Left lobe of liver (tissue), 2 donors: Measurements from ENCODE around the gene PTGIS. TPM values are rescaled to one million over a fixed set of nuclear protein-coding genes. Genes with fewer than 3 reads are reported as not detected.

Experiments used
- ATAC-seq: fragments of 200-7000 bp; cut with Tn5 transposase; one replicate; pipeline ENCODE4 v1.9.1; 2020; ENCODE audit warnings: mild to moderate bottlenecking, moderate library complexity
- DNase-seq: peaks from one replicate; pipeline ENCODE4 v3.0.0-alpha.2; 2020; ENCODE audit warnings: low spot score
- total RNA-seq: library from RNA; stranded (reverse); gene quantifications from one replicate; pipeline ENCODE4 v1.2.1, GENCODE V29; 2021
- donor health status: DM: no; HTN: no; CAD: no; lungs with moderate emphysema.
- donor health status: DM: no; HTN: yes; CAD: no.

PTGIS gene
- total RNA-seq, 1 donor from 2014 or later: 20.3 TPM

DNA sequence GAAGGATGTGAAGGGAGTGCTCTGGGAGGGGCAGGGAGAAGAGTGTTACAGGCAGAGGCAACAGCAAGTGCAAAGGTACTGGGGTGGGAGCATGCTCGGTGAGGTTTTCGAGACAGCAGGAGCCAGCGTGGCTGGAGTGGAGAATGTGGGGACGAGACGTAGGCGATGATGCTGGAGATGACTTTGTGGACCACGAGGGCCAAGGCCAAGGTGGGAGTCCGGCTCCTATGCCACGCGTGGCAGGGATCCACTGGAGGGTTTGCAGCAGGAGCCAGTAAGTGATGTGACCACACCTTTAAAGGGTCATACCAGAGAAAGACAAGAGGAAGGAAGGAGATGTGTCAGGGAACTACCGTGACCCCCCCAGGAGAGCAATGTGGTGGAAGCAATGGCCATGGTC lies 7.3 kb downstream of the PTGIS start:
- DNase-seq: no peak
- no peak for ATAC-seq

DNA sequence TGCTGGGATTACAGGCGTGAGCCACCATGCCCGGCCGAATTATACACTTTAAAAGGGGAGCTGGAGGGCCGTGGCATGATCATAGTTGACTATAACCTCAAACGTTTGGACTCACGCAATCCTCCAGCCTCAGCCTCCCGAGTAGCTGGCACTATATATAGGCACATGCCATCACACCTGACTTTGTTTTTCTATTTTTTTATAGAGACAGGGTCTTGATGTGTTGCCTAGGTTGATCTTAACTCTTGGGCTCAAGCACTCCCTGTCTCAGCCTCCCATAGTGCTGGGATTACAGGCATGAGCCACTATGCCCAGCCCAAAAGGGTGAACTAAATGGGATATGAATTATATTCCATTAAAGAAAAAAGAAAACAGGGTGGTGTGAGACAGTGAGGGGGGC lies 7.8 kb downstream of the PTGIS start:
- DNase-seq (no peak), ATAC-seq (no peak)

DNA sequence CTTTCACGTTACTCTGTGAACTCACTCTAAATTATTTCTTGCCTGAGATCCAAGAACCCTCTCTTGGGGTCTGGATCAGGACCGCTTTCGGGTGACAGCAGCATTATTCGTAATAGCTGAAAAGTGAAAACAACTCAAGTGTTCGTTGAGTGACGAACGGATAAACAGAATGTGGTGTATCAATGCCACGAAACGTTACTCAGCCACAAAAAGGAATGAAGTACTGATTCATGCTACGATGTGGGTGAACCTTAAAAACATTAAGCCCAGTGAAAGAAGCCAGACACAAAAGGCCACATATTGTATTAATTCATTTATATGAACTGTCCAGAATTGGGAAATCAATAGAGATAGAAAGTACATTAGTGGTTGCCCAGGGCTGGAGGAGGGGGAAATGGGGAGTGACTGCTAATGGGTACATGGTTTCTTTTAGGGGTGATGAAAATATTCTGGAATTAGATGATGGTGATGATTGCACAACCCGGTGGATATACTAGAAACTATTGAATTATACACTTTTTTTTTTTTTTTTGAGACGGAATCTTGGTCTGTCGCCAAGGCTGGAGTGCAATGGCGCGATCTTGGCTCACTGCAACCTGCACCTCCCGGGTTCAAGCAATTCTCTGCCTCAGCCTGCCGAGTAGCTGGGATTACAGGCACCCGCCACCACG lies 8.4 kb downstream of the PTGIS start:
- no peak for DNase-seq
- no peak for ATAC-seq

GRCh38 chr20:49558826-49559225 lies 9.1 kb downstream of the PTGIS start:
- no peak for ATAC-seq
- DNase-seq: no peak

GRCh38 chr20:49557449-49557848 lies 10.5 kb downstream of the PTGIS start:
- DNase-seq: no peak
- ATAC-seq: no peak

DNA sequence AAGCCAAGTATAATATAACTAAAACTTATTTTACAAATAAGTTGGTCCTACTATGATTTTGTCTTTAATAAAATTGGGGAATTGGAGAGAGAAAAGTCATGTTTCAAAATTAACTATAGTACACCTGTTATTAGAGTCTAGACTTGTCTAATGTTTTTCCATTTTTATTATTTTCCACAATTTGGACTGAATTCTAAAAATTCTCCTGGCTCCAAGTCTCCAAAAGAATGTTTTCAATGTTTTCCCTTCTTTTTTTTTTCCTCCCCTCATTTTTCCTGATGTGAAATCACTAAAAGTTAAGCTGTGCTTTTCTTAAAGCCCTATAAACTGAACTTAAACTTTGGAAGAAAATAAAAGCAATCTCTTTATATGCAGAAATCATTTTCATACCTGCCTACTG lies 11.3 kb downstream of the PTGIS start:
- ATAC-seq: no peak
- no peak for DNase-seq

- ATAC-seq (no peak), DNase-seq (no peak)
These were observed 18.0 kb downstream of the PTGIS start for GRCh38 chr20:49549801-49550551.

DNA sequence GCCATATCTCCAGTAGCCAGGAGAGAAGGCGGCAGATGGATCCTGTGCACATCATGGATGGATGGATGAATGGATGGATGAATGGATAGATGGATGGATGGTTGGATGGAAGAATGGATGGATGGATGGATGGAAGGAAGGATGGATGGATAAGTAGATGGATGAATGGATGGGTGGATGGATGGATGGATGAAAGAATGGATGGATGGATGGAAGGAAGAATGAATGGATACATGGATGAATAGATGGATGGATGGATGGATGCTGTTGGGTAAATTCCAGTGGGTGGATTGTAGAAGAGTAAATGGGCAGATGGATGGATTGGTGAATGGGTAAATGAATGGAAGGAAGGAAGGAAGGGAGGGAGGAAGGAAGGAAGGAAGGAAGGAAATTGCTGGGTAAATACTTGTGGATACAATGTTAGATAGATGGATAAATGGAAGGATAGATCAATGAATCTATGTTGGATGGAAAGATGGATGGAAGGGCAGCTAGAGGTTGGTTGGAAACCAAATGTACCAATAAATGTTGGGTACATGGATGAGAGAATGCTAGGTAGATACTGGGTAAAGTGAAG lies 19.5 kb downstream of the PTGIS start:
- DNase-seq: no peak
- no peak for ATAC-seq

DNA sequence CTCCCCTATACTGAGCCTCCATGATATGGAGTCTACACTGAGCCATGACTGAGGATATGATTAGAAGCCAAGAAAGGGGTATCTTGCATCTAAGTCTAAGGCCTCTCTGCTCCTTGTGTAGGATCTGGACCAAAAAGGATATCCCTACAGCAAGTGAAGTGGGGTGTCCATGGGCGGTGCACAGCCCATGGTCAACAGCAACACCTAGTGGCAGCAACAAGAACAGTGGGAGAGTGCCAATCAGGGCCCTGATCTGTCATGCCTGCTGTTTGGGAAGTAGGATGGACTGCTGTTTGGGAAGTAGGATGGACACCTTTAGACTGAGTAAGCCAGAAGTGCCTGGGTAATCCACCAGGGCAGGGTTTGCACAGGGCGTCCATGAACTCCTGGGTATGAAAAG lies 22.4 kb downstream of the PTGIS start:
- DNase-seq (no peak), ATAC-seq (no peak)

DNA sequence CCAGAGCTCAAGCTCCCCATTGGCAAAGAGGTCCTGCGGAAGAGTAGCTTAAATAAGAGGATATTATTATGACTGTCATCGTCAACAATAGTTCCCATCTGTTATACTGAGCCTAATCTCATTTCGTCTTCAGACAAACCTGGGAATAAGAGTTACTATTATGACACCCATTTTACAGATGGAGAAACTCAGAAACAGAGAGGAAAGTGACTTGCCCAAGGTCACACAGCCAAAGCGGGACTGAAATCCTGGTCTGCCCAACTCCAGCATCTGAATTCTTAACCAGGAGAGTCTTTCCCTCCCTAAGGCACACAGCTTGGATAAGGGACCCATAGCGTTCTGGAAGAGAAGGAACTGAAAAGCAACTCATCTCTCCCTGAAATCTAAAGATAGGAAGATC lies 23.4 kb downstream of the PTGIS start:
- DNase-seq: no peak
- ATAC-seq: no peak

- no peak for DNase-seq
- ATAC-seq: no peak
These were observed 24.0 kb downstream of the PTGIS start for GRCh38 chr20:49543858-49544437.

- ATAC-seq (no peak), DNase-seq (no peak)
These were observed 24.7 kb downstream of the PTGIS start for GRCh38 chr20:49543071-49543857.

GRCh38 chr20:49542514-49542991 lies 25.4 kb downstream of the PTGIS start:
- DNase-seq (no peak), ATAC-seq (no peak)

DNA sequence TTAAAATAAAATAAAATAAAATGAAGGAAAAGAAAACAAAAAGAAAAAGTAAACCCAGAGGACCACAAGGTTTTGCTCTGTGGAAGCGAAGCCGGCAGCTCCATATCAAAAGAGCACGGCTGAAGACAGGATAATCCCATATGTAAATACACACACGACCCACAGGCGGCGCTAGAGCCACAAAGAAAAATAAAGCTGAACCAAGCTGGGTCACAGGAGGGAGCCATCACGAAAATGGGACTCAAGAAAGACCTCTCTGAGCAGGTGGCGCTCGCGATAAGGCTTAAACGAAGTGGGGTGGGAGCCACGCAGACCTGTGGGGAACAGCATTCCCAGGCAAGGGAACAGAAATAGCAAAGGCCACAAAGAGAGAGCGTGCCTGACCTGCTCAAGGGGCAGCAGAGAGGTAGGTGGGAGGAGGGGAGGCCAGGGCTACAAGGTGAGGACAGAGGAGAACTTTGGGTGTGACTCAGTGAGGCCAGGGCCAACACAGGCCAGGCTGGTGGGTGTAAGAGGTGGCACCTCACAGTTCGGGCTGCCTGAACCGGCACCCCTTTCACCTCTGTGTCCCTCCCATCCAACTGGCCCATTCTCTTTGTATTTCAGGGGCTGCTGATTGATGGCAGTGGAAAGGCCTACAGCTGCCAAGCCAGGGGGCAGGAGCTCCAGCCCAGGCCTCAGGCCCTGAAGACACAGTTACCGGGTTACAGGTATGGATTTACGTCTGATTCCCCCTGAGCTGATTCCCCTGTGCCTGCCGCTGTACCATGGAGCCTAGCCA lies 26.0 kb downstream of the PTGIS start:
- peak; percentile 79 for DNase-seq
- peak; percentile 94 for ATAC-seq

GRCh38 chr20:49540687-49541435 lies 27.1 kb downstream of the PTGIS start:
- DNase-seq: no peak
- no peak for ATAC-seq

- ATAC-seq: no peak
- no peak for DNase-seq
These were observed 27.7 kb downstream of the PTGIS start for GRCh38 chr20:49540232-49540620.

DNA sequence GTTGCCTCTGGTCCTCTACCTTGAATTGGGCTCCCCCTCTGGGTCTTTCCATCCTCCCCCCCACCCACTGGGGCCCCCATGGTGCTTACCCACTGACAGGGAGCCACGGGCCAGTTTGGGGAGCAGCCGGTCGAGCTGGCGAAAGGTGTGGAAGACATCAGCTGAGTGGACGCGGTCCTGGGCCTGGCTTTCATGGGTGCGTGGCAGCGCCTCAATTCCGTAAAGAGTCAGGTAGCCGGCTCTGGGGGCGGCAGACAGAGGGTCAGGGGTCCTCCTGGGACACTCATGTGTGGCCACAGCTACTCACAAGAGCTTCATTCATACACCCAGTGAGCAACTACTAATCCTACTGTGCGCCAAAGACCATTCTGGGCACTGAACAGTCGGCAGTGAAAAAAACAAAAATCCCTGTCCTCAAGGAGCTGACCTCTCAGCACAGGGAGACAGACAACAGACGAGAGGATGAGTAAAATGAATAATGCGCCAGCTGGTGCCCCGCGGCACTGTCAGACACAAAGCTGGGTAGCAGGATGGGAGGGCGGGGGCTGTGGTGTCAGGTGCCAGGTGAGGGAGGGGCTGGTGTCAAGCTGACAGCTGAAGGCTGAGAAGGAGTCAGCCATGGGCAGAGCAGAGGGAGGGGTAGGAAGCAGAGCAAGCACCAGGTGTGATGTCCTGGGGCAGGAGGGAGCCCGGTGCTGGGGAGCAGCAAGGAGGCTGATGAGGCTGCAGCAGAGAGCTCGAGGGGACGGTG lies 28.3 kb downstream of the PTGIS start:
- ATAC-seq (no peak), DNase-seq (no peak)

DNA sequence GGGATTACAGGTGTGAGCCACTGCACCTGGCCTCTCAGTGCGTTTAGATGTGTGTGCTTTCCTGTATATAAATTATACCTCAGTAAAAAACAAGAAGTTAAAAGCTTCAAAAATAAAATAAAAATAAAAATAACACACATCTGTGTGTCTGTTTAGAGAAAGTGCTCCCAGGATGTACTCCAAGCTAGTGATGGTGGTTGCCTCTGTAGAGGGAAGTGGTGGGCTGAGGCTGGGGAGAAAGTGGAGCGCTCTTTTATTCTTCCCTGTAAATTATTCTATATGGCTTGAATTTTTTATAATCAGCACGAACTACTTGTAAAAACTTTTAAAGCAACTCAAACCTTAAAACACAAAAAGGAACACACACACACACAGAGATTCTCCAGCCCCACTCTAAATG lies 29.0 kb downstream of the PTGIS start:
- ATAC-seq (no peak), DNase-seq (no peak)

- peak; percentile 91 for ATAC-seq
These were observed 33.7 kb downstream of the PTGIS start for GRCh38 chr20:49534255-49534712.

More at GRCh38 chr20:49534255-49534712, 33.7 kb downstream of the PTGIS start:
- no peak for DNase-seq
